Esophagus (tissue), 2 donors: ENCODE data around the gene RGS7BP. TPM values are rescaled to one million over a fixed set of nuclear protein-coding genes. Genes with fewer than 3 reads are reported as not detected.
"Not testable (repeated sequence)": the region's sequence is repeated elsewhere in the genome, so short reads cannot be mapped to it uniquely, and the experiment has no call there.

Source experiments
- H3K27ac ChIP-seq, 2 donors: one replicate each; pipeline ENCODE4 v1.5.1; 2013; ENCODE audit warnings: low read depth in 2 of 2, mild to moderate bottlenecking in 2 of 2, inconsistent platforms in 1 of 2, low read length in 1 of 2, moderate library complexity in 1 of 2
- H3K27me3 ChIP-seq, 2 donors: one replicate each; pipeline ENCODE4 v1.6.1; 2013; ENCODE audit warnings: low read length in 2 of 2, control low read depth in 1 of 2, mild to moderate bottlenecking in 1 of 2; ENCODE audit not compliant: insufficient read depth in 2 of 2, control insufficient read depth in 1 of 2
- H3K36me3 ChIP-seq, 2 donors: one replicate each; pipeline ENCODE4 v1.6.1; 2013; ENCODE audit warnings: low read length in 1 of 2; ENCODE audit not compliant: control insufficient read depth in 2 of 2, insufficient read depth in 2 of 2
- H3K4me1 ChIP-seq, 2 donors: one replicate each; pipeline ENCODE4 v1.6.1; 2013; ENCODE audit warnings: low read length in 1 of 2; ENCODE audit not compliant: control insufficient read depth in 2 of 2, insufficient read depth in 2 of 2
- H3K4me3 ChIP-seq, 2 donors: one replicate each; pipeline ENCODE4 v1.5.1; 2013; ENCODE audit warnings: low read length in 2 of 2, mild to moderate bottlenecking in 2 of 2, low read depth in 1 of 2, moderate library complexity in 1 of 2
- H3K9me3 ChIP-seq, 2 donors: one replicate each; pipeline ENCODE4 v1.6.1; 2013; ENCODE audit warnings: mild to moderate bottlenecking in 2 of 2, low read depth in 1 of 2, low read length in 1 of 2, moderate library complexity in 1 of 2; ENCODE audit not compliant: control insufficient read depth in 2 of 2, insufficient read depth in 1 of 2
- WGBS, 2 donors: extraction: QIAGEN DNeasy Blood & Tissue Kit; methylation state at CpG; one replicate each; pipeline ENCODE4 v1.1.7; 2013; 5-methylcytosine and 5-hydroxymethylcytosine counted together
- polyA plus RNA-seq, 2 donors: library from polyadenylated mRNA; stranded (reverse); fragments of 200-250 nt; gene quantifications; one replicate each; pipeline ENCODE4 v1.2.3, GENCODE V29; 2013
- donor health status: healthy with polysubstance abuse.
- donor health status: Bipolar disorder and iron deficiency.

RGS7BP gene
- polyA plus RNA-seq, 2 donors, result 0.02 to 0.12 TPM

- WGBS, 2 donors, result 9 to 14% methylated on average over 2 of the region's 2 CpGs
- H3K27me3 ChIP-seq, result no peaks in the 10 kb centered on the region
- no peaks in the 10 kb centered on the region for H3K9me3 ChIP-seq
- no peaks in the 10 kb centered on the region for H3K36me3 ChIP-seq
- H3K4me1 ChIP-seq, result no peaks in the 10 kb centered on the region
- no peak overlapping the region for H3K4me3 ChIP-seq
- H3K27ac ChIP-seq, result no peak overlapping the region
These were observed 26.4 kb downstream of the RGS7BP start for GRCh38 chr5:64532212-64532611.

GRCh38 chr5:64532657-64533056 is 26.8 kb downstream of the RGS7BP start:
- Histone ChIP-seq H3K4me1 (no peaks in the 10 kb centered on the region), H3K27ac (no peak overlapping the region), H3K4me3 (no peak overlapping the region), H3K9me3 (no peaks in the 10 kb centered on the region), H3K36me3 (no peaks in the 10 kb centered on the region), H3K27me3 (no peaks in the 10 kb centered on the region)
- WGBS, 2 donors, result 89 to 90% methylated on average over 2 of the region's 2 CpGs

DNA sequence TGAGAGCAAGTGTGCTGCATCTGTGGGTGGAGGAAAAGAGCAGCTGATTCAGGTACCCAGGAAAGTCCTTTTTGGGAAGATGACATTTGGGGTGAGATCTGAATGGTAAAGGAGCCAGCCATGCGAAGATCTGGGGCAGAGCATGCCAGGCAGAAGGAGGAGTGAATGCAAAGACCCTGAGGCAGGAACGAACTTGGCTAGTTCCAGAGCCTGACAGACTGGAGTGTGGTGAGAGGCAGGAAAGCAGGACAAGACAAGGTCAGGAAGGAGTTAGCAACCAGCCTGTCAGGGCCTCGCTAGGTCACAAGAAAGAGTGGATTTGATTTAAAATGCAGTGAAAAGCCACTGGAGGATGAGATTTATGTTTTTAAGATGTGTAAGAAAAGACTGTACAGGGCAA is 28.2 kb downstream of the RGS7BP start:
- no peaks in the 10 kb centered on the region for H3K27me3 ChIP-seq
- H3K4me1 ChIP-seq, result no peaks in the 10 kb centered on the region
- no peak overlapping the region for H3K27ac ChIP-seq
- 50 to 62% methylated on average over 3 of the region's 3 CpGs for WGBS, 2 donors
- H3K36me3 ChIP-seq, result no peaks in the 10 kb centered on the region
- H3K9me3 ChIP-seq, result no peaks in the 10 kb centered on the region
- H3K4me3 ChIP-seq, result no peak overlapping the region

- 76 to 78% methylated on average over 2 of the region's 2 CpGs for WGBS, 2 donors
These were observed 52.1 kb downstream of the RGS7BP start for GRCh38 chr5:64557911-64558310.

DNA sequence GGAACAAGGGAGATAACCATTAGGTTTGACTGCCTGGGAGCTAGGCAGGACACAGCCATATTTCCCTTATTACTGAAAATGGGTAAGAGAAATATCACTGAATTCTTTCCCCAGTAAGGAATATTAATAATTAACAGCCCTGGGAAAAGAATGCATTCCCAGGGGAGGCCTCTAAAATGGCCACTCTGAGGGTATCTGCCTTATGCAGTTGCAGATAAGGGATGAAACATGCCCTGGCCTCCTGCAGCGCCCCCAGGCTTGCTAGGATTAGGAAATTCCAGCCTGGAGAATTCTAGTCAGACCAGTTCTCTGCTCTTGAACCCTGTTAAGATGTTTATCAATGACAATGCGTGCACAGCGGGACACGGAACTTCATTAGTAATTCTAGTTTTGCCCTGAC is 52.8 kb downstream of the RGS7BP start:
- H3K36me3 ChIP-seq, H3K27ac ChIP-seq, H3K4me3 ChIP-seq, H3K4me1 ChIP-seq, H3K9me3 ChIP-seq, H3K27me3 ChIP-seq: not testable (repeated sequence)
- WGBS, 2 donors, result 70 to 78% methylated on average over 4 of the region's 4 CpGs

More at GRCh38 chr5:64557911-64558310, 52.1 kb downstream of the RGS7BP start:
- Histone ChIP-seq H3K4me1 (no peaks in the 10 kb centered on the region), H3K9me3 (no peaks in the 10 kb centered on the region), H3K36me3 (no peaks in the 10 kb centered on the region), H3K4me3 (no peak overlapping the region), H3K27ac (no peak overlapping the region), H3K27me3 (no peaks in the 10 kb centered on the region)

GRCh38 chr5:64566310-64566916 is 60.6 kb downstream of the RGS7BP start:
- no peak overlapping the region for H3K27ac ChIP-seq
- H3K4me3 ChIP-seq, result no peak overlapping the region
- WGBS, 2 donors, result 60 to 64% methylated on average over 3 of the region's 3 CpGs
- H3K36me3 ChIP-seq, result no peaks in the 10 kb centered on the region
- no peaks in the 10 kb centered on the region for H3K4me1 ChIP-seq
- no peaks in the 10 kb centered on the region for H3K27me3 ChIP-seq
- no peaks in the 10 kb centered on the region for H3K9me3 ChIP-seq

GRCh38 chr5:64569858-64570257 is 64.0 kb downstream of the RGS7BP start:
- 31 to 32% methylated on average over 1 of the region's 1 CpG for WGBS, 2 donors
- Histone ChIP-seq H3K4me1 (no peaks in the 10 kb centered on the region), H3K27ac (no peak overlapping the region), H3K9me3 (no peaks in the 10 kb centered on the region), H3K36me3 (no peaks in the 10 kb centered on the region), H3K27me3 (no peaks in the 10 kb centered on the region), H3K4me3 (no peak overlapping the region)

DNA sequence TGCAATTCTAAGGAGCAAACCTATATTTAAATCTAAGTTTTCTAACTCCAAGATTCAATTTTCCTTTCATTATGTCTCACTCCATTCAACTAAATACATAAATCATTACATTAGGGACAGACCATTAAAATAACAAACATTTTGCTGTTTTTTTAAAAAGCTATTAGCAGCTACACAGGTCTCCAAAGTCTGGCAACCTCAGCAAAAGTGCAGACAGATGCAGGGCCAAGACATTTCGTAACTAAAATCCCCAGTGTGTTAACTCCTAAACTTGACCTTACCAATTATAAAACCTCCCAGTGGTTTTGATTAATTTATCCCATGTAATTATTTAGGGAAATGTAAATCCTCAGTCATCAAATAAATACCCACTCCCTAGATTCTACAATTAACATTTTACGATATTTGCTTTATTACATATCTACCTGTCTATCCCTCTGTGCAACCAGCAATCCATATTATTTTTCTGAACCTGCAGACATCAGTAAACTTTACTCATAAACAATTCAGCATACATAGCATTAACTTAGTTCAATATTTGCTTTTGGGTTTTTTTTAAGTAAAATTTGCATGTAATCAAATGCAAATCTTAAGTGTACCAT is 64.7 kb downstream of the RGS7BP start:
- 66 to 67% methylated on average over 2 of the region's 2 CpGs for WGBS, 2 donors
- Histone ChIP-seq H3K4me3 (no peak overlapping the region), H3K27ac (no peak overlapping the region)

DNA sequence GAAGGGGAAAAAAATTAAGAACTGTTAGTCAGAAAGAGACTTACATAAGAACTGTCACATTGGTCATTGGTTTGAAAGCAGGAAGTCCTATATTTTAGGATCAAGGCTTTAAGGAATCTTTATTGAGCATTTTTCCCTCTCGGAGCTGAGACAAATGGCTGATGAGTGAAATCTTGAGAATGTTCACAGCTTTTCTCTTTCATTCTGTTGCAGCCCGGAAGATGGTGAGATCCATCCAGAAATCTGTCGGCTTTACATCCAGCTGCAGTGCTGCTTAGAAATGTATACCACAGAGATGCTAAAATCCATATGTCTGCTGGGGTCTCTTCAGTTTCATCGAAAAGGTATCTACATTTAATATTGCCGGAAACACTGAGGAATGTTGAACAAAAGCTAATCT is 69.7 kb downstream of the RGS7BP start:
- Histone ChIP-seq H3K4me1 (no peaks in the 10 kb centered on the region), H3K9me3 (no peaks in the 10 kb centered on the region), H3K27ac (no peak overlapping the region), H3K36me3 (no peaks in the 10 kb centered on the region), H3K4me3 (no peak overlapping the region), H3K27me3 (no peaks in the 10 kb centered on the region)
- 82 to 83% methylated on average over 5 of the region's 5 CpGs for WGBS, 2 donors

More for the DNA sequence above, 64.7 kb downstream of the RGS7BP start:
- H3K36me3 ChIP-seq, result no peaks in the 10 kb centered on the region
- H3K4me1 ChIP-seq, result no peaks in the 10 kb centered on the region
- H3K27me3 ChIP-seq, result no peaks in the 10 kb centered on the region
- H3K9me3 ChIP-seq, result no peaks in the 10 kb centered on the region

DNA sequence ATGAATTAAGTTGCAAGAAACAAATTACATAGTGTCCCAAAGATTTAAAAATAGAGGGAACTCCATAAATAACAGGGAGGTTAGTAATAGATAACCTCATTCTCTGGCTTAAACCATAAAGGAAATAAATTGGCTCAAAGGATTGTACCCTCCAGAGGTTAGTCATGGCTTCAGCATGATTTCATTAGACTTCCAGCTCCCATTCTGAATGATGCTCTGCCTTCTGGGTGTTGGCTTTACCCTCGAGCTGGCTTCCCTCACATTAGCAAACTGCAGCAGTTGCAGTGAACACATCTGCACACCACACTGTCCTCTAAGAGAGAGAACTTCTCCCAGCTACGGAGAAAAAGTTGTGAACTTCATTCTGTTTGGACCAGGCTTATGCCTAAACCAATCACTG is 70.4 kb downstream of the RGS7BP start:
- Histone ChIP-seq H3K27ac (no peak overlapping the region), H3K4me3 (no peak overlapping the region)
- WGBS, 2 donors, result 49 to 51% methylated on average over 2 of the region's 2 CpGs

More for the DNA sequence above, 70.4 kb downstream of the RGS7BP start:
- no peaks in the 10 kb centered on the region for H3K4me1 ChIP-seq
- no peaks in the 10 kb centered on the region for H3K27me3 ChIP-seq
- no peaks in the 10 kb centered on the region for H3K36me3 ChIP-seq
- no peaks in the 10 kb centered on the region for H3K9me3 ChIP-seq
